Measurements from ENCODE around the gene PDXK. TPM values are rescaled to one million over a fixed set of nuclear protein-coding genes. Genes with fewer than 3 reads are reported as not detected.

Gene PDXK
- polyA plus RNA-seq, 3 donors, result 62.6 to 231 (median 63.7) TPM

DNA sequence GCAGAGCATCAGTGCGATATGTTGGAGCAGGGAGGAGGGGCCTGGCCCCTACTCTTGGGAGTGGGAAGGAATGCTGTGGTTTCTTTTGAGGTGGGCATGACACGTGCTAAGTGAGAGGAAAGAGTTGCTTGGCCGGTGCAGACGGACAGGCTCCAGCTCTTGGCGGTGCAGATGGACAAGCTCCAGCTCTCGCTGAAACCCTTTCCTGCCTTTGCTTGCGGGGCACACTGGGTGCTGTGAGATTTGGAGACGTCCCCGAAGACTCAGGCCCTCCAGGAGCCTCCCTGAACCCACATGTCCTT is 15.9 kb downstream of the PDXK start:
- WGBS, 3 donors, result 59 to 71% (median 65%) methylated on average over 9 of the region's 9 CpGs
- no peak overlapping the region for H3K27ac ChIP-seq (ENCODE audit: low read depth, low read length)

DNA sequence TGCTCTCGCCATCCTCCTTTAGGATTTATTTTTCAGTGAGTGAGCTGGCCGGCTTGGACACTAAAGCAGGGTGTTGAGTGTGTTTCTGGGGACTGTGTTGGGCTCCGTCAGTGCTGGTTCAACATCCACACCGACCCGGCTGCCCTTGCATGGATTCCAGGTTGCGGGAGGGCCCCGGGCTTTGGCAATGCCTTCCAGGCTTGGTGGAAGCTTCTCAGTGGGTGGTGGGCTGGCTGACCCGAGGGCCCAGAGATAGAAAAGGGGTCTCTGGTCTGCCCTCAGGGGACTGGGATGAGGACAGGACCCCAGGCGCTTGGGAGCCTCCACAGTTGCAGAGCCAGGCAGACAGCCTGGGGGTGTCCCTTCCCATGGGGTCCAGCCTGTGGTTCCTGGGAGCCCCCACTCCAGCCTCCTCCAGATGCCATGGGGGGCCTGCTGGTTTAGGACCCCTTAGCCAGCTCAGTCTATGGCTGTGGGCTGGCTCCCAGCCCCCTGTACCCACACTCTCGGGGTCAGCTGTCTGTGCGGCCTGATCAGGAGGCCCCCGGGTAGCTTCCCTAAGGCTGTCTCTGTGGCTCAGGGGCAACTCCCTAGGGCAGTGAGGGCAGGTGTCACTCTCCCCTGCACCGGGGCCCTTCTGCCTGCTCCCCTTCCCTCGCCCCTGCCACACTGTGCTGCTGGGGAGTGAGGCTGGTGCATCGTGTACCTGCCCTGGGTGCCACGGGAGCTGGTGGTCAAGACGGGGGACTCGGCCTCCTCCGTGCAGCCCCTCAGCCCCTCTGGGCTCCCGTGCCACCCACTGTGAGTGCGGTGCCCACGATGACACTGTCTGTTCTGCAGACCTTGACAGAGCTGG is 16.5 kb downstream of the PDXK start:
- 86 to 90% (median 88%) methylated on average over 22 of the region's 22 CpGs for WGBS, 3 donors
- no peak overlapping the region for H3K27ac ChIP-seq (ENCODE audit: low read depth, low read length)

DNA sequence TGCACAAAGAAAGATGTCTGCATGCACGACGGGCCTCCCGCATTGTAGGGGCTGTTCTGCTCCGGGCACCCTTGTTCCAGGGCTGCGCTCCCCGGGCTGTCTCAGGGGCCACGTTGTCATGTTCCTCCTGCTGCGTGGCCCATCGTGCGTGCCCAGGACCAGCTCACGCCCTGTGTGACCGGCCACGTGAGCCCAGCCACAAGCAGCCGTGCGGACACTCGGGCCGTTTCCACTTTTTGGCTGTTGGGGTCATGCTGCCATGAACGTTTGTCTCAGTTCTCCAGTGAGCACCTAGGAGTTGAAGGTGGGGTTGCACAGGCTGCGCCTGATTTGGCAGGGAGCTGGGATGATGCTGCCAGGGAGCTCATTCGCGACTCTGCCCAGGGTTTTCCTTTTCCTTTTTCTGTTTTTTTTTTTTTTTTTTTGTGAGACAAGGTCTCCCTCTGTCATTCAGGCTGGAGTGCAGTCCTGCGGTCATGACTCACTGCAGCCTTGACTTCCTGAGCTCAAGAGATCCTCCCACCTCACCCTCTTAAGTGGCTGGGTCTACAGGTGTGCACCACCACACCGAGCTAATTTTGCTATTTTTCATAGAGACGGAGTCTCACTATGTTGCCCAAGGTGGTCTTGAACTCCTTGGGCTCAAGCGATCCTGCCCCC is 17.4 kb downstream of the PDXK start:
- WGBS, 3 donors, result 89 to 92% (median 91%) methylated on average over 25 of the region's 25 CpGs
- H3K27ac ChIP-seq (ENCODE audit: low read depth, low read length), result no peak overlapping the region

GRCh38 chr21:43737158-43737950 is 18.4 kb downstream of the PDXK start:
- 86 to 93% (median 88%) methylated on average over 35 of the region's 35 CpGs for WGBS, 3 donors
- H3K27ac ChIP-seq (ENCODE audit: low read depth, low read length), result no peak overlapping the region

DNA sequence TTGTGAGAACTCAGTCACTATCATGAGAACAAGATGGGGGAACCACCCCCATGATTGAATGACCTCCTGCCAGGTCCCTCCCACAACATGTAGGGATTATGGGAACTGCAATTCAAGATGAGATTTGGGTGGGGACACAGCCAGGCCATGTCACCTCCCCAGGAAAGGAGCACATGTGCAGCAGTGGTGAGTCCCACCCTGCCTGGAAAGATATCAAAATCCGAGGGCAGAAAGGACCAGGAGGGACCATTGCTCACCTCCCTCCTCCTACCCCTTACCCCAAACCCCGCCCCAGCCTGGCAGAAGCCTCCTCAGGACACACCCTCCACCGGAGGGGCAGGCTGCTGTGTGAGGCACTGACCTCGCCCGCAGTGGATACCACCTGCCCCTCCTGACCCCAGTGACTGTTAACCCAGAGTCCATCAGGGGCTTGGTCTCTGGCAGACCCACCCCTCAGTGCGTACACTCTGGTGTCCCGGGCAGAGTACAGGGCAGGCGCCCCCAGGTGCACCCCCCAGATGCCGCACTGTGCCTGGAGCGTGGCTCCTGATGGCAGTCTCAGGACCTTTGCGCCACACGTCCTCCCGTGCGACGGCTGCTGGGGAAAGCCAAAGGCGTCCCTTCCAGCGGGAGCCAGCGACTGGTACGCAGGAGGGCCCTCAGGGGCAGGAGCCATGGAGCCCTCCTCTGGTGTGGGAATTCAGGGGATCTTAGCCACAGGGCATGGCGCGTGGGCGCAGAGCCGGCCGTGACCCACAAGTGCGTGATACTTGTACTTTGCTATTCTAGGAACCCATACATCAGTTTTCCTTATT is 20.9 kb downstream of the PDXK start:
- no peak overlapping the region for H3K27ac ChIP-seq (ENCODE audit: low read depth, low read length)
- WGBS, 3 donors, result 89 to 93% (median 93%) methylated on average over 24 to 25 of the region's 25 CpGs

- H3K27ac ChIP-seq (ENCODE audit: low read depth, low read length), result no peak overlapping the region
These were observed 21.7 kb downstream of the PDXK start for GRCh38 chr21:43740497-43741156.

DNA sequence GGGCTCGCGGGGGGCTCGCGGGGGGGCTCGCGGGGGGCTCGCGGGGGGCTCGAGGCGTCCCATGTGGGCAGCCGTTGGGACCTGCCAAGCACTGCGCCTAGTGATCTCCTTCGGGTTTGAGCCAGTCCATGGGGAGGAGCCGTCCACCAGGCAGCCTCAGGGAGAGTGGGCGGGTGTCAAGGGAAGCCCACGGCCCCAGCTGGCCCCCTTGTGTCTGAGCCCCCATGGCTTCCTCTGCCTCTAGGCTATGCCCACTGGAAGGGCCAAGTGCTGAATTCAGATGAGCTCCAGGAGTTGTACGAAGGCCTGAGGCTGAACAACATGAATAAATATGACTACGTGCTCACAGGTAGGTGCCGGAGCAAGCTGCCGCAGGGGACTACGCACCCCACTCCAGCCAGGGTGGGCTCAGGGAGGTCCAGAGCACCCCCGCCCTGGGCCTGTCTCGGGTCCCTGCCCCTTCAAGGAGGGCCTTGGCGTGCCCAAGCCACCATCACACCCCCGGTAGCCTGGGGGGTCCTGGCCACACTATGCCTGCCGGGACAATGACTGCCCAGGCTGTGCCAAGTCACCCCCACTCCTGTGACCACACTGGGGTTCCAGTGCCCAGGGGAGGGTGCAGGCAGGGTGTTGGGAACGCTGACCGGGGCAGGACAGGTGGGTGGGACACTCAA is 22.6 kb downstream of the PDXK start:
- no peak overlapping the region for H3K27ac ChIP-seq (ENCODE audit: low read depth, low read length)
- 83 to 89% (median 85%) methylated on average over 16 to 19 of the region's 28 CpGs for WGBS, 3 donors

More at GRCh38 chr21:43740497-43741156, 21.7 kb downstream of the PDXK start:
- WGBS, 3 donors, result 38 to 61% (median 50%) methylated on average over 22 to 25 of the region's 25 CpGs

GRCh38 chr21:43743947-43744346 is 25.0 kb downstream of the PDXK start:
- H3K27ac ChIP-seq (ENCODE audit: low read depth, low read length), result no peak overlapping the region
- 94 to 99% (median 96%) methylated on average over 8 of the region's 8 CpGs for WGBS, 3 donors

DNA sequence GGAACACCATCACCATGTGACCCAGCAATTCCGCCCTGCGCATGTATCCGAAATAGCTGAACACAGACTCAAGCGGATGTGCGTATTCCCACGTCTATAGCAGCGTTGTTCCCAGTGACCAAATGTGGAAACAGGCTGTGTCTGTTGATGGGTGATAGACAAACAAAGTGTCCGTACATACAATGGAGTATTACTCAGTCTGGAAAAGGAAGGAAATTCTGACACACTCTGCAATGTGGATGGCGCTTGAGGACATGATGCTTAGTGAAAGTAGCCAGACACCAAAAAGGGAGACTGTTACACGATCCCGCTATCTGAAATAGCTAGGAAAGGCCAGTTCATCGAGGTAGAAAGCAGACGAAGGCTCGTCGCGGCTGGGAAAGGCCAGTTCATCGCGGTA is 25.8 kb downstream of the PDXK start:
- WGBS, 3 donors, result 95 to 98% (median 96%) methylated on average over 18 of the region's 18 CpGs
- H3K27ac ChIP-seq (ENCODE audit: low read depth, low read length), result no peak overlapping the region

GRCh38 chr21:43745772-43746517 is 27.0 kb downstream of the PDXK start:
- 91 to 94% (median 92%) methylated on average over 16 of the region's 16 CpGs for WGBS, 3 donors
- no peak overlapping the region for H3K27ac ChIP-seq (ENCODE audit: low read depth, low read length)

DNA sequence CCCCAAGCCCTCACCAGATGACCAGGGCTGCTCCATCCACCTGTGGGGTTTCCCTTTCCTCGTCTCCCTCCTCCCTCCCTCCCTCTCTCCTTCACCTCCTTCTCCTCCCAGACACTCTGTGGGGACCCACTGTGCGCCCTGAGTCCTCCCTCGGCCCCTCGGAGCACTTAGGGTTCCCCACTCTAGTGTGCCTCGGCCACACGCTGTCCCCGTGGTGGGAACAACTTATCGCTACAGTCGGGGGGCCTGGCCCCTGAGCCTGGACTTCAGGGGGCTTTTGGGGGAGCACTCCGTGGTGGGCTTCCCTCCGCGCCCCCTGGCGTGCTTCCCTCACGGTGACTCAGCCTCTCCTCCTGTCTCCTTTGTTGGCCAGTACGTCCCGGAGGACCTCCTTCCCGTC is 29.7 kb downstream of the PDXK start:
- 94 to 95% (median 94%) methylated on average over 17 of the region's 17 CpGs for WGBS, 3 donors
- H3K27ac ChIP-seq (ENCODE audit: low read depth, low read length), result no peak overlapping the region

GRCh38 chr21:43749651-43750262 is 30.8 kb downstream of the PDXK start:
- no peak overlapping the region for H3K27ac ChIP-seq (ENCODE audit: low read depth, low read length)
- 83 to 89% (median 88%) methylated on average over 18 of the region's 18 CpGs for WGBS, 3 donors

- no peak overlapping the region for H3K27ac ChIP-seq (ENCODE audit: low read depth, low read length)
- 84 to 96% (median 92%) methylated on average over 26 to 28 of the region's 28 CpGs for WGBS, 3 donors
These were observed 31.6 kb downstream of the PDXK start for GRCh38 chr21:43750339-43751033.

DNA sequence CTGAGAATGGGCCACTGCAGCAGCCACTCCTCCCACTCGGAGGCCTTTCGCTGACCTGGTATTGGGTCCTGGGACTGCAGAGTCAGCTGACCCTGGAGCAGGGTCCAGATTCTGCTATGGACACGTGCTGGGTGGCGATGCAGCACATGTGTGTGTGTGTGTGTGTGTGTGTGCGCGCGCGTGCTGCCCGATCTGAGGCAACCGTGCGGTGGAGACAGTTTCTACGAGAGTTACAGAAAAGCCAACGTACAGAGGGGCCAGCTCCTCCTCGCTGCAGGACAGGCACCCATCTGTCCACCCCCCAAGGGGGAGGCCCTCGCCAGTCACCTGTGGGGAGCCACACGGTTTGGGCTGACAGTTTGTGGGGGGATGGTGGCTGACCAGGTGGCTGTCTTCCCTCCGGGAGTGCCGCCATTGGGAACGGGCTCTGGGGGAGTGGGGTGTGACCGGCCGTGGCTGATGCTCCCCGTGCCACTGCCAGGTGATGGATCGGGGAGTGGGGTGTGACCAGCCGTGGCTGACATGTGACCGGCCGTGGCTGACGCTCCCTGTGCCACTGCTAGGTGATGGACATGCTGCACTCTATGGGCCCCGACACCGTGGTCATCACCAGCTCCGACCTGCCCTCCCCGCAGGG is 33.1 kb downstream of the PDXK start:
- 92 to 93% (median 93%) methylated on average over 31 of the region's 31 CpGs for WGBS, 3 donors
- no peak overlapping the region for H3K27ac ChIP-seq (ENCODE audit: low read depth, low read length)

- 89 to 93% (median 91%) methylated on average over 28 of the region's 28 CpGs for WGBS, 3 donors
- H3K27ac ChIP-seq (ENCODE audit: low read depth, low read length), result no peak overlapping the region
These were observed 34.0 kb downstream of the PDXK start for GRCh38 chr21:43752758-43753438.

Measured in adipose tissue (tissue), 3 donors.